HUDEP-2 (cell line): Measurements from ENCODE around the gene OTOL1.
A peak's percentile ranks its signal among the peaks of the same experiment; 100 is the strongest.
"Not testable (repeated sequence)": the region's sequence is repeated elsewhere in the genome, so short reads cannot be mapped to it uniquely, and the experiment has no call there.

ENCODE experiments used
- DNase-seq, 76 experiments: peaks; one replicate each; lab custom pipeline; 2025; ENCODE audit not compliant: unreplicated experiment in 76 of 76; lab: John Stamatoyannopoulos, UW

OTOL1 gene

GRCh38 chr3:161496508-161496907 is at the start of gene OTOL1:
TSS of gene OTOL1 (plus strand) at chr3:161496808. CDS start at chr3:161496808, 0 bp downstream.
- DNase-seq, result no peak

- no peak for DNase-seq
These were observed 46.8 kb upstream of the OTOL1 start for GRCh38 chr3:161449785-161450184.

GRCh38 chr3:161452179-161452578 is 44.4 kb upstream of the OTOL1 start:
- no peak for DNase-seq

DNA sequence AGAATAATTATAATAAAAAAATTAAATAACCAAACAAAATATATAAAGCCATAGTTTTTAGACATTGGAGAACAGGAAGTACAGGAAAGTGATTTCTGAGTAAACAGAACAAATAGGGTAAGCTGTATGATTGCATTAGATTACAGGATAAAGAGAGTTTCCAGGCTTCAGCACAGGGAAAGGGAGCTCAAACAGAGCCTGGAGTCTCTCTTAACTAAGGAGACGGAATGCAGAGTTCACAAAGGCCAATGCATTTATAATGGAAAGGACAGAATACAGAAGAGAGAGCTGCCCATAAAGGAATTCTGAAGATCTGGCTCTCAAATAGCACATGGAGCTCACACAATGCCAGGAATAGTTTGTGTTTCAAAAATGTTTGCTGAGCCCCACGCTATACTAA is 42.0 kb upstream of the OTOL1 start:
- no peak for DNase-seq

- no peak for DNase-seq
These were observed 40.6 kb upstream of the OTOL1 start for GRCh38 chr3:161455962-161456361.

- DNase-seq, result no peak
These were observed 34.5 kb upstream of the OTOL1 start for GRCh38 chr3:161462138-161462537.

DNA sequence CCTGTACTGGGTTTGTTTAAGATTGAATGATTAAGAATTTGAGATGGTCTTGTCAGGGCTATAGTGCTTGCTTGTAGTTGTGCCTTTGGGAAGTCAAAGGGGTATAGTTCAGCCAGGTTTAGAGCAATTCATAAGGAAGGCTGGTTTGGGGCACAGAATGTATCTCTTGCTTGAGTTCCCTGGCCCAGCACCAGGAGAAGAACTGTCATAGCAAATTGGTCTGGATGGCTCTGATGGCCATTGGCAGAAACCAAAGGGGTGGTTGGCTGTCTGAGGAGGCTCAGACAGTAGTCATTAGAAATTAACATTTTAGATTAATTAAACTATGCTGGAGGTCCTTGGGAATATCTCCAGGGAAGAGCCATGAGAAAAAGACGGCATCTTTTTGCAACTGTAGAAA is 25.4 kb upstream of the OTOL1 start:
- DNase-seq, result no peak

GRCh38 chr3:161474139-161474538 is 22.5 kb upstream of the OTOL1 start:
- DNase-seq, result no peak

- DNase-seq, result no peak
These were observed 21.9 kb upstream of the OTOL1 start for GRCh38 chr3:161474741-161475140.

- no peak for DNase-seq
These were observed 21.4 kb upstream of the OTOL1 start for GRCh38 chr3:161475206-161475605.

- DNase-seq, result no peak
These were observed 20.7 kb upstream of the OTOL1 start for GRCh38 chr3:161475905-161476304.

DNA sequence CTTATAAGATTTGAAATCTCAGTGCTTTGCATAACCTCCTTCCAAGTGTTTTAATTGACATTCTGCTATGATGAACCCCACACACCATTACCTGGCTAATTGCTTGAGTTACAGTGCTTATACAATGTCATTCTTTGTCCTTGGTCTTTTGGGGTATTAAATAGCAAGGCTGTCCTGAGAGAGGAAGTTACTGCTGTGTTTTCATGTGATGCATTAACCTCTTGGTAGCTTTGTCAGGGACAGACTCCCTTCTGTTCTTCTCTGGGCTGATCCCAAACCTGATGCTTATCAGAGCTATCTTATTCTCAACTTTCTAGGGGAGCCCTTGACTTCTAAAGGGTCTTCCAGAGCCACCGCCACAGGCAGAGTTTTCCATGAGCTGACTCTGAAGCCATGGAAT is 12.4 kb upstream of the OTOL1 start:
- no peak for DNase-seq

DNA sequence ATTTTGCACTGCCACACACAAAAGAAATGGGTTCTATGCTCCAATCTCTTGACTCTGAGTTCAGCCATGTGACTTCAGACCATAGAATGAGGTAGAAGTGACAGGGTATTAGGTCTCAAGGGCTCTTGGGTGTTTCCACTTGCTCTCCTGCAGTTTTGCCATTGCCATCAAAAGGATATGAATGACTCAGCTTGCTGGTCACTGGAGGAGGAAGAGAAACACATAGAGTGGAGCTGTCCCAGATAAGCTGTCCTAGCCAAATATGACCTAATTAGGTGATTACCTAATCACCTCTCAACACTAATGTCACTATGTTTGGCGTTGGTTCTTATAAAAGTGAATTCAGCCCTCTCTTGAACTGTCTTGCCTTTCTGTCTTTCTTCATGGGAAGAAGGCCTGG is 8.3 kb upstream of the OTOL1 start:
- not testable (repeated sequence) for DNase-seq

- no peak for DNase-seq
These were observed 7.2 kb upstream of the OTOL1 start for GRCh38 chr3:161489395-161489794.

GRCh38 chr3:161490845-161491244 is 5.8 kb upstream of the OTOL1 start:
- not testable (repeated sequence) for DNase-seq

- no peak for DNase-seq
These were observed 1.8 kb downstream of the OTOL1 start for GRCh38 chr3:161498259-161498921.

GRCh38 chr3:161500068-161500796 is 3.6 kb downstream of the OTOL1 start:
- no peak for DNase-seq

DNA sequence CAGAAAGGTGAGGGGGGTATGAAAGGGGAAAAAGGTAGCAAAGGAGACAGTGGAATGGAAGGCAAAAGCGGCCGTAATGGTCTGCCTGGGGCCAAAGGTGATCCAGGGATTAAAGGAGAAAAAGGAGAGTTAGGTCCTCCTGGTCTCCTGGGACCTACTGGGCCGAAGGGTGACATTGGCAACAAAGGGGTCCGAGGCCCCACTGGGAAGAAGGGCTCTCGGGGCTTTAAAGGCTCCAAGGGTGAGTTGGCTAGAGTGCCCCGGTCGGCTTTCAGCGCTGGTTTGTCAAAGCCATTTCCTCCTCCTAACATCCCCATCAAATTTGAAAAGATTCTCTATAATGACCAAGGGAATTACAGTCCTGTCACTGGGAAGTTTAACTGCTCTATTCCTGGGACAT is 6.7 kb downstream of the OTOL1 start:
- no peak for DNase-seq

GRCh38 chr3:161508852-161509477 is 12.4 kb downstream of the OTOL1 start:
- peak in 1 of 76 experiments; percentile 1 for DNase-seq

DNA sequence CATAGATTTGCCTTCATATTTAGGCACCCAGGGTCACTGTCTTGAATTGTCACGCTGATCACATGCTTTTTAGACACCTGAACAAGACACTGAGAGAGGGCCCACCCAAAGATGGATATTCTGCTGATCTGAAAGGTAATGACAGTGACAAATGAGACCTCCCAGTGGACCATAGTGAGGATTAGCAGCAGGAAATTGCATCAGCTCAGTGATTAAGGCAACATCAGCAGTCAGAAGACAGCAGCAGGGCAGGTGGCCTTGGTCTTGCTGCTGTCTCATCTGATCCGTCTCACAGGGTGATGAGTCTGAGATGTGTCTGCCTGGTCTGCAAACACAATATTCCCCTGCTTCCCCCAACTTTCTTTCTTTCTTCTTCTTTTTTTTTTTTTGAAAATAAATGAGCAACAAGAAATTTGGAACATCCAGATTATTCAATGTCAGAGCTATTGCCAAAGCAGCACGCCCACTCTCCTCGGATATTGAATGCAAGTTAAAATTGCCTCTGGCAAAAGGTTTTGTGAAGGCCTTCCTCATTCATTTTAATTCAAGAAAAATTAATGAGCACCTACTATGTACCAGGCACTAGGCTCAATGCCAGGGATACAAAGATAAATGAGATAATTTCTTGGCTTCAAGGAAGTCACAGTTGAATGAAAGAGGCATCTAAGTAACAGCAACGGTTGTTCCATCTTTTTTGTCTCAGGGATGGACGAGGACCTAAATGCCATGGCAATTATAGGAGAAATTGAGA is 14.1 kb downstream of the OTOL1 start:
- DNase-seq, result no peak

GRCh38 chr3:161523916-161524315 is 27.3 kb downstream of the OTOL1 start:
- DNase-seq, result no peak
